ENCODE measurements around the gene ATF1. TPM values are rescaled to one million over a fixed set of nuclear protein-coding genes. Genes with fewer than 3 reads are reported as not detected.

Gene ATF1
- 28.3 TPM for total RNA-seq

DNA sequence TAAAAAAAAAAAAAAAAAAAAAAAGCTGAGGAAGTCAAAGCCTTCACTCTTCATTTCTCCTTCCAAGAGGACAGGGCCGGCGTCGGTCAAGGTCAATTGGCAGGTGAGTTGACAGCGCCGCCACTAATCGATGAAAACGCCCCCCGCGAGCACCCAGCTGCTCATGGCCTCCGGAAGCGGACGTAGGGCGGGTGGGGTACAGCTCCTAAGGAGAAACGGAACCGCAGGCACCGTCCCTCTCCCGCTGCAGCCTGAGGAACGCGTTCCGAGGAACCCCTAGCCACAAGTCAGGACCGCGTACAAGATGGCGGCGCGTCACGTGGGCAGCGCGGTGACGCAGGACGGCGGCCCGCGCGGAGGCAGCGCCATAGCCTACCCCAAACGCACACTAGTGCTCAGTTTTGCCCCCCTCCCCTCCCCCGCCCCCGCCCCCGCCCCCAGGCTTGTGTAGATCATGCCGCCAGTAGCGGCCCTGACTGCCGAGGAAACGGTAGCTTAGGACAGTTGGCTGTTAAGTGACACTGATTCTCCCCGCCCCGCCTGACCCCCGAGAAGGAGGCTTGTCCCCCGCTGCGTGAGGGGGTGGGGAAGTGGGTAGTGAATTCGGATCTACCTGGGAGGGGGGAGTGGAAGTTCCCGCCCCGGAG, at the start of gene ATF1:
Gene ATF1, plus strand, starts transcription at position 463 of the 647 bp plus-strand sequence. CDS start 16,045 bp downstream, outside the sequence.
- DNase-seq (ENCODE audit: low read depth in 2 of 3, low spot score in 2 of 3) = peak; percentile 86 to 94 (median 94)

DNA sequence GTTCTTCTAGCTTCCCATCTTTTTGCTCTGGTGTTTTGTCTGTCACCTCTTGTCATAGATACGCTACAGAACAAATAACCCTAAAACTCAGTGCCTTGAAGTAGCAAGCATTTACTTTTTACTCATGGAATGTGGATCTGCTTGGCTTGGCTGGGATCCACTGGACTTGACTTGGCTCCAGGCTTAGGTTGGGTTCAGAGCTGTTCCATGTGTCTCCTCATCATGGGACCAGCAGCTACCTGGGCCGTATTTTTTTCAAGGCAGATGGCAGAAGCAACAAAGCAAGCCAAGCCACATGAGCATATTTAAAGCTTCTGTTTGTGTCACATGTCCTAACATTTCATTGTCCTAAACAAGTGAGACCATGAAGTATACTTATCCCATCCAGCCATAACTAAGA, 48.7 kb upstream of the ATF1 start:
- no peak for DNase-seq (ENCODE audit: low read depth in 2 of 3, low spot score in 2 of 3)

DNA sequence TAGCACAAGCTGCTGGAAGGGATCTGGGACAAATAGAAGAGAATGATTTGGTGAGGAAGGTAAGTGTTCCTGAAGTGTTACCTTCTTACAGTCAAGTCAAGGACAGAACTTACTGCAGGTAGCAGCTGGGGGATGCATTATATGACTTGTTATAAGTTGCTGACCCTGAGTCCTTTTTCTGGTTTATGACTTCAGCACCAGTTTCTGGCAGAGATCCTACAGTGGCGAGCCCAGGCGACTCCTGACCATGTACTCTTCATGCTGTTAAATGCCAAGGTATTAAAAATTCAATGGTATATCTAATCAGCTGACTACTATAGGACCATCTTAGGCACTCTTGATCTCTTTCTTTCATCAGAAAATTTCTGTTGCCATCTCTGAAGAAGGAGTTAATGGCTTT, 45.1 kb upstream of the ATF1 start:
- DNase-seq (ENCODE audit: low read depth in 2 of 3, low spot score in 2 of 3) = no peak

DNA sequence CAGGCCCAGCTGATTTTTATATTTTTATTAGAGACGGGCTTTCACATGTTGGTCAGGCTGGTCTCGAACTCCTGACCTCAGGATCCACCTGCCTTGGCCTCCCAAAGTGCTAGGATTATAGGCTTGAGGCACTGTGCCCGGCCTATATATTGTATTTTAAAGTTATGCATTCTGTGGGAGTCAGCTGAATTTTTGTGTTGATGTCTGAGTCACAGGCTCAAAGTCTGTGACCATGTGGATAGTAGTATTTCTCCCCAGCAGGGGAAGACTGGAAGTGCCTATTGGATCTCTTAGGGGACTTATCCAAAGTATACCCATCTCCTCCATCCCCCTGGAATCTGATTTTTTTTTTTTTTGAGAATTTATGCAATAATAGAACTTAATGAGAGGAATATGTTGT, 43.8 kb upstream of the ATF1 start:
- no peak for DNase-seq (ENCODE audit: low read depth in 2 of 3, low spot score in 2 of 3)

DNA sequence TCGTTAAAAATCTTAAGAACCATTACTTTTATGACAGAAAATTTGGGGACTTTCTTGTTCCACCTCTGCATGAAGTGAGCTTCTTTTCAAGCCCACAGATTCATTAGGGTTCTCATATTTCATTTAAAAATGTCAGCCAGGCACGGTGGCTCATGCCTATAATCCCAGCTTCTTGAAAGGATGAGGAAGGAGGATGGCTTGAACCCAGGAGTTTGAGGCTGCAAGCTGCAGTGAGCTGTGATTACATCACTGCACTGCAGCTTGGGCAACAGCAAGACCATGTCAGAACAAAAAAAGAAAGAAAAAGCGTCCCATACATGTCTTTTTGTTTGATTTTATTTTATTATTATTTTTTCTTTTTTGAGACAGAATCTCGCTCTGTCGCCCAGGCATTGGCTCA, 43.4 kb upstream of the ATF1 start:
- no peak for DNase-seq (ENCODE audit: low read depth in 2 of 3, low spot score in 2 of 3)

DNA sequence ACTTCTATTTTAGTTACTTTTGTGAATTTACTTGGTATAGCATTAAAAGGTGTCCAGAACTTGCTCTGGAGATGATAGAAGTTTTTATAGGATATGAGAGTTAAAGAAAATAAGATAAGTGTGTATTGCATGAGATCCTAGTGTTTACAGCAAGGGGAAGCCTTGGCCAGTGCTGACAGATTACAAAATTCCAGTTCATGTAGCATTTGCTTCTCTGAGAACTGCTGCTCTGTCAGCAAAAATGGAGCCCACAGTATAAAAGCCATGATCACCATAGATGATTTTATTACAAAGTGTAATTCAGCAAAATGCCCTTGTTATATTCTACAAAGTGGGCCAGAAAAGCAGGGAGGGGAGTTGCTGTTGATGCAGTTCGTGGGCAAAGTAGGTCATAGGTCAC, 40.0 kb upstream of the ATF1 start:
- DNase-seq (ENCODE audit: low read depth in 2 of 3, low spot score in 2 of 3) = no peak

DNA sequence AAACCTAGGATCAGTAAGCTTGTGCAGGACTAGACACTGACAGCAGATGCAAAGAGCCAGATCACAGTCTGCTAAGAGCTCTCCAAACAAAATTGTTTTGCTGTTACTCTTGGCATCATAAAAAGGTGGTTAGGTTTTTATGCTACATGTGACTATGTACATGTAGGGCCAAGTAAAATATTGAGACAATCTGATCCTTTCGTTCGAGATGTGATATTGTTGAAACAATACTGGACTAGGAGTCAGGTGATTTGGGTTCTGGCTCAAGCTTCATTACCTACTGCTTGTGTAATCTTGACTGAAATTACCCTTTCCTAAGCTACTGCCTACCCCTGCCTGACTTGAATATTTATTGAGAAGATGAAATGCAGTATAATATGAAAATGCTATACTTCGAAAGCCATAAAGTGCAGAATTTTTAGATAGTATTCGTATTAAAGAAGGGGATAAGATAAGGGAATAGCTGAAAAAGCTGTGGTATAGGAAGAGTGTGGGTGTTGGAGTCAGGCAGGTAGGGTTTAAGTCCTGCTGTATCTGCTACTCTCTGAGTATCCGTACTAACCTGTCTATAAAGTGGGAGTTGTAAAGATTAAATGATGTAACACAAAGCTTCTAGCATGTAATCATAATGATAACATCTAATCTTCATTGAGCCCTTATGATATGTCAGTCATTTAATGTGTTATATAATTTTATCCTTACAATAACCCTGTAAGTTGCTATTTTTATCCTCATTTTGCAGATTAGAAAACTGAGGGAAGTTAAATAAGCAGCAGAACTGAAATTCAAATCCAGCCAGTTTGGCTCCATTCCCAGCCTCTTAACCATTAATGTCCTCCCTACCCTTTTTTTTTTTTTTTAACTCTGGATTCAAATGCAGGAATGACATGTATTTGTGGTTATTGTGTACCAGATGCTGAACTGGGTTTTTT, 38.6 kb upstream of the ATF1 start:
- no peak for DNase-seq (ENCODE audit: low read depth in 2 of 3, low spot score in 2 of 3)

DNA sequence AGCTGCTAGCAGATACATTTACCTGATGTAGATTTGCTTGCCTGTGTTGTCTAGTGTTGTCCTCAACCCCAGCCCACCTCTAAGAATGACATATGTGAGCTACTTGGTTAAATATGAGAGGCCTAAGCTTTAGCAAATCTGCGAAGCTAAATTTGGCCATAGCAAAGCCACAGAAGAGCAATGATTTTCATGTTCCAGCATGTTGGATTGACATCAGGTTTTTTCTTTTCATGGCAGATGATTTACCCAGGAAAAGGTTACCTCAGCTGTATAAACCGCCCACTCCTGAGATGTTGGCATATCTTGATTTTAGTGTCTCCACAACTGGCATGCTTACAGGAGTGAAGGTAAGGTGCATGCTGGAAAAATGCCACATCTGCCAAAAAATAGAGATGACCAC, 36.4 kb upstream of the ATF1 start:
- DNase-seq (ENCODE audit: low read depth in 2 of 3, low spot score in 2 of 3) = no peak

DNA sequence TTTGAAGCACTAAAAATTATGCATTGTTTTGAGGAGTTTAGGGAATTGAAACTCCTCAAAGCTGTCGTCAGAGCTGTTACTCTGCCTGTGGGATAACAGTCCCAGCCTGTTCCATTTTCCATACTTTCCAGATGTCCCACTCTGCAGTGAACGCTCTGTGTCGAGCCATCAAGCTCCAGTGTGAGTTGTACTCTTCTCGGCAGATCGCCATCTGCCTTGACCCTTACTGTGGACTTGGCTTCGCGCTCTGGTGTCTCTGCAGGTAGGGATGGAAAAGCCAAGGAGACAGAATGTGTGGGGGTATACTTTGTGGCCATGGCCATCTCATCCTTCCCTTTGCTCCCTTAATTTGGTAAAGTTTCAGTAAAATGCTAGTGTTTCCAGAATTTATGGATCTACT, 35.5 kb upstream of the ATF1 start:
- DNase-seq (ENCODE audit: low read depth in 2 of 3, low spot score in 2 of 3) = no peak

DNA sequence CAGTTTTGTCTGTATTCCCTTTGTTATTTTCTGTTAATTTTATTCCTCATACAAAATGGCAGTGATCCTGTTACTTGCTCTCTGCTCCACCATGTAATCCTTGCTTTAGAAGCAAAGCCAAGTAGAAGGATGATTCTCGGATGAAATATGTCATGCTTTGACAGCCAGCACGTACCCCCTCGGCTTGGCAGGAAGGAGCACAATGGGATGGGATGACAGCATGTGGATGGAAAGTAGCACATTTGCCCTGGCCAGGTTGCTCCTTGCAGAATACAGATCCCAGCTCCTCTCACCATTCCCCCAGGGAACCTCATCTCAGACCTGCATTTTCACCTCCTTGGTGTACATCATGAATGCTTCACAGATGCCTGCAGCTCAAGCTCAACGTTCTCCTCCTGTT, 35.1 kb upstream of the ATF1 start:
- DNase-seq (ENCODE audit: low read depth in 2 of 3, low spot score in 2 of 3) = no peak

DNA sequence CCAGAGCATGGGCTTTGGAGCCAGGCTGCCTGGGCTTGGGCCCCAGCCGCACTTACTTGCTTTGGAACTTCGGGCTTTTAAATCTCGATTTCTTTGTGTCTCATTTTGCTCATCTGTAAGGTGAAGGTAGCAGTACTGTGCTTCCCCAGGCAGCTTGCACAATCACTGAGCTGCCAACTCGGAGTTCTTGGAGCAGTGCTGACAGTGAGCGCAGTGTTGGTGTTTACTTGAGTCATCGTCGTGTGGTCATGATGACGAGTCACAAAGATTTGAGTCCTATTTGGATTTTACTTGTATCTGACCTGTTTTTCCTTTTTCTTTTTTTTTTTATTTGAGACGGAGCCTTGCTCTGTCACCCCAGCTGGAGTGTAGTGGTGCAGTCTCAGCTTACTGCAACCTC, 31.3 kb upstream of the ATF1 start:
- DNase-seq (ENCODE audit: low read depth in 2 of 3, low spot score in 2 of 3) = no peak

DNA sequence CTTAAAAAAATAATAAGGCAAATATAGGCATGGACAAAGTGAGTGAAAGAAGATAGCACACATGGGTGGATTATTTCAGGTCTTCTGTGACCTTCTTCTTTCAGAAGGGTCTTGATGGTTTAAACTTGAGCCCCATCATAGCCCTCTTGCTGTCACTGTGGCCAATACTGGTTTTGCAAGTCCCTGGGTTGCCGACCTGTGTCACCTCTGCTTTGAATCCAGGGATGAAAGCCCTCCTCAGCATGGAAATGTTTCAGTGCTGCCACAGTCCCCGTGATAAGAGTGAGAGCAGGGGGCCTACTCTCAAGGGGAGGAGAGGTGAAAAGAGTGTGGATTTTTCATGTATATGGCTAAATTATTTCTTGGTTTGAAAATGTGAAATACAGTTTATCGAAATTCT, 30.2 kb upstream of the ATF1 start:
- DNase-seq (ENCODE audit: low read depth in 2 of 3, low spot score in 2 of 3) = no peak

DNA sequence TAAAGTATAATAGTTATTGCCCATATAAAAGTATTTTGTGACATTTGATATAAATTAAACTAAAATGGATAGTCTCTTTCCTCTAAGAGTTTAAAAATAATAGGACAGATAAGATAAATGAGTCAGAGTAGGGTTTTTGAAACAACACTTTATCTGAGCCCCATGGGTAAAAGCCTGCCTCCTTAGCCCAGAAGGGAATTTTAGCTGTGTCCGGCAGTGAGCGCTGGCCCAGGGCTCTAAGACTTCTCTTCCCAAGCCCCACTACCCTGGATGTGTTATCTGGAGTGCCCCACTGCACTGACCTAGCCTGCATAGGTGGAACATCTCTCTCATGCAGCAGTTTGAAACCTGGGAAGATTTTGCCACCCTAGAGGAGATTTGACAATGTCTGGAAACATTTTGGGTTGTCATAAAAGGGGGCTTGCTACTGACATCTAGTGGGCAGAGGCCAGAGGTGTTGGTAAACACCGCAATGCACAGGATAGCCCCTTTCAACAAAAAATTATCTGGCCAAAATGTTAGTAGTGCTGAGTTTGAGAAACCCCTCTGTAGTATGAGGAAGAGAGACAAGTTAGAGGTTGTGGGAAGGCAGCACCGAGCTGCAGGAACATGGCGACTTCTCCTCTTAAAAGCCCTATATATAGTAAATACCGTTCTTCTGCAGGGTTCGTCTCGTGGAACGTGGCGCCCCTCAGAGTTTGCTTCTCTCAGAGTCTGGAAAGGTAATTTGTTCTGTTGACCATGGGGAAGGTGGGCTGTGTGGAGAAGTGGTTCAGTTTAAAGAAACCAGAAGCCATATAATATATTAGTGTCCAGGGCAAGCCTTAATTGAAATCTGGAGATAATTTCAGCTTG, 29.3 kb upstream of the ATF1 start:
- peak in 2 of 3 donors; percentile 43 to 69 for DNase-seq (ENCODE audit: low read depth in 2 of 3, low spot score in 2 of 3)

DNA sequence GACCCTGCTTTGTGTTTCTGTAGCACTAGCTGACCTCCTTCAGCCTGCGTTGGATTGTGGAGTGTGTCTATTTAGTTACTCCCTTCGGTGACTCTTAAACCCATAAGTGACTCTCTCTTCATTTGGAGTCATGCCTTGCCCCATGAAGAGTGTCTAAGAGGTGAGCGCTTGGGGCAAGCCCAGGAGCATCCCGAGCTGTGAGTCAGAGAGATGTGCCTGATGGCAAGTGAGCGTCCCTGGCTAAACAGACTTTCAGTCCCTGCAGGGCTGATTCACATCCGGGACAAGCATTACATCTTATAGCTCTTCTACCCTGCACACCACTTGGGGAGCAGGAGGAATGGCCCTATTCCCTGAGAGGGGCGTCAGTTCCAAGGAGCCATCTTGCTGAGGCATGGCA, 24.3 kb upstream of the ATF1 start:
- DNase-seq (ENCODE audit: low read depth in 2 of 3, low spot score in 2 of 3) = no peak

DNA sequence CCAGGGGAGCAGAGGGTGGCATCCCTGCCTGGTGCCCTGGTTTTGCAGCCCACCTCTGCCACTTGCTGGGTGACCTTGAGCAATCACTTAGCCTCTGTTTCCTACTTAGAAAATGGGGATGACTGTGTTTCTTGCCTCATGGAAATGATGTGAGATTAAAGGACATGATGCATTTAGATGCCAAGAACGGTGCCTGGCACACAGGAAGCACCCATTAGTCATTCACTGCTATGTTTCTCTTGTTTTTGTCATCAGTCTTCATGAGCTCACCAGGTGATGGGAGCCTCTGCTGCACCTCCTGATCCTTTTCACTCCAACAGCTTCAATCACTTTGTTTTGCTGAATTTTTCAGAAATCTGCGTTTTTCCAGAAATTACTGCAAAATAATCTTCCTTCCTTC, 23.6 kb upstream of the ATF1 start:
- DNase-seq (ENCODE audit: low read depth in 2 of 3, low spot score in 2 of 3) = no peak

DNA sequence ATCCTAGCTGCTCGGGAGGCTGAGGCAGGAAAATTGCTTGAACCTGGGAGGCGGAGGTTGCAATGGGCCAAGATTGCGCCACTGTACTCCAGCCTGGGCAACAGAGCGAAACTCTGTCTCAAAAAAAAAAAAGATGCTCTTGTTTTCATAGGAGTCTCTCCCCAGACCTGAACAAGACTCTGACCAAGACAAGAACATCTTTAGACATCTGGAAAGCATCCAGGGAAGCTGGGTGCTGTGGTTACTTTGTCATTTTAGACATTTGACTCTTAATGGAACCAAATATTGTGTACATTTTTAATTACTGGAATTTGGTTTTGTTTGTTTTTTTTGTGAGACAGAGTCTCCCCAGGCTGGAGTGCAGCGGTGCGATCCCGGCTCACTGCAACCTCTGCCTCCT, 21.1 kb upstream of the ATF1 start:
- DNase-seq (ENCODE audit: low read depth in 2 of 3, low spot score in 2 of 3) = no peak

DNA sequence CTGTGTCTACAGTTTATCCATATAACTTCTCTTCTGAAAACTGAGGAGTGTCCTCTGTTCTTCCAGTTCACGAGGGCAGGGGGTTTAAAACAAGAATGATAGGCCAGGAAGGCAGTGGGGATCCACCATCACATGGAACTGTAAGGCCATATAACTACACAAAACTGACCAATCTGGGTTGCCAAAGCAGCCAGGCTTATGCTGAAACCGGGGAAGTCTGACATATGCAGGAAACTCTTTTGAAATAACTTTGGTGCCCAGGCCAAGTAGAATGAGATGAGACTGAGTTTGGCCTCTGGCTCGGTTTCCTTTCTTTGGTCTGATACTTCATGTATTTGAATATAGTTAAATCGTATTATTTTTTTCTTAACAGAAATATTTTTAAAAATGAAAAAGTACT, 18.0 kb upstream of the ATF1 start:
- no peak for DNase-seq (ENCODE audit: low read depth in 2 of 3, low spot score in 2 of 3)

DNA sequence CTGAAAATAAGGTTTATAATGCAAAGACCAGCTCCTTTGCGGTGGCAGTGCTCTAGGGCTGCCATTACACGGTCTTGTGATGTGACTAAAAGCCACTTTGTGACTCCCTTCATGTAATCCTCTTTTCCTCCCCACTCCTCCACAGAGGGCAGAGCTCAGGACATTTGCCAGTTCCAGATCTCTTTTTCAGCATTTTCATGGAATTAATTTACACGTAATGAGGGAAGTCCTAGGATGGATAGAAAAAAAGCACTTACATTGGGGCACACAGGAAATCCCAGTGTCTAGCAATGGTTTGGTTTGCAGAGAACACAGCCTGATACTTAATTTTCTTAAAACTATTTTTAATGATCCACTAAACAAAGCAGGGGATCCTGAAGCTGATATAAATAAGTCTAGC, 17.5 kb upstream of the ATF1 start:
- DNase-seq (ENCODE audit: low read depth in 2 of 3, low spot score in 2 of 3) = no peak

DNA sequence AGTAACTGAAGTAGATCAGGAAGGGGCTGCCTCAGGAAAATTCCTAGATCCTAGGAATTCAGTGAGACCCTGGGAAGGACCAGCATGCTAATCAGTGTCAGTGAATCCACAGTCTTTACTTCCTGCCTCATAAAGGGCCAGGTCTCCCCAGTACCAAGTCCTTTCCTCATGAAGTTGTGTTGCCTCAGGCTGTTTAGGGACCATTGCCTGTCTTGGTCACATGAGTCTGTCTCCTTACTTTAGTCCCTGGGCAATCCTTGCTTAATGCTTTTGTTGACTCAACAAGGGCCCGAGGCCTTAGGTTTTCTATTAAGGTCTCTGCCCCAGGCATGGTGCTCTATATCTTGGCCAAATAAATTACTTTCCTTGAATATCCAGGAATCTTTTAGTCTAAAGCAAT, 16.1 kb upstream of the ATF1 start:
- no peak for DNase-seq (ENCODE audit: low read depth in 2 of 3, low spot score in 2 of 3)

DNA sequence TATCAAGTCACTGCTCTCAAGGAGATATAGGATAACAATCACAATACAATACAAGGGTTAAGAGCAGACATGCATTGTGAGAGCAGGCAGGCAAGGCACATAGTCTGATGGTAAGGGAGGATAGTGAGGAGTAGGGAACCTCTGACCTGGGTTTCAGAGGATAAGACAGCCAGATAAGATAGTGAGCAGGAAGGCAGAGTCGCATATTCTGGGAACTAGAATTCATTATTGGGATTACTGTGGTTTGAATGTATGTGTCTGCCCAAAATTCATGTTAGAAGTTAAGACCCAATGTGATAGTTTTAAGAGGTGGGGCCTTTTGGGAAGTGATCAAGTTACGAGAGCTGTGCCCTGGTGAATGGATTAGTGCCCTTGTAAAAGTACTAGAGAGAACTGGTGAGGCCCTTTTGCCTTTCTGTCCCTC, 14.4 kb upstream of the ATF1 start:
- no peak for DNase-seq (ENCODE audit: low read depth in 2 of 3, low spot score in 2 of 3)

DNA sequence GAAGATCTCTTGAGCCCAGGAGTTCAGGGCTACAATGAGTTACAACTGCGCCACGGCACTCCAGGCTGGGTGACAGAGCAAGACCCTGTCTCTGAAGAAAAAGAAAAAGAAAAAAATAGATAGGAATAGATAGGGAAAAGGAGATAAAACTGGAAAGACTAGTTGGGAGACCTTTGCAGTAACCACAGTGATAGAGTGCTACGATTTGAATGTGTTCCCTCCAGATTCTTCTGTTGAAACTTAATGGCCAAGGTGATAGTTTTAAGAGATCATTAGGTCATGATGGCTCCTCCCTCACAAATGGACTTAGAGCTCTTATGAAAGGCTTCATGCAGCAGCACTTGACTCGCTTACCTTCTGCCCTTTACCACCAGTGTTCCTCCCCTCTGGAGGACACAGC, 13.5 kb upstream of the ATF1 start:
- DNase-seq (ENCODE audit: low read depth in 2 of 3, low spot score in 2 of 3) = no peak

Data from hematopoietic multipotent progenitor cell (in vitro differentiated cells).